Measurements from ENCODE around the gene CADM1.
A peak's percentile ranks its signal among the peaks of the same experiment; 100 is the strongest.
"Not testable (repeated sequence)": the region's sequence is repeated elsewhere in the genome, so short reads cannot be mapped to it uniquely, and the experiment has no call there.

Gene CADM1

DNA sequence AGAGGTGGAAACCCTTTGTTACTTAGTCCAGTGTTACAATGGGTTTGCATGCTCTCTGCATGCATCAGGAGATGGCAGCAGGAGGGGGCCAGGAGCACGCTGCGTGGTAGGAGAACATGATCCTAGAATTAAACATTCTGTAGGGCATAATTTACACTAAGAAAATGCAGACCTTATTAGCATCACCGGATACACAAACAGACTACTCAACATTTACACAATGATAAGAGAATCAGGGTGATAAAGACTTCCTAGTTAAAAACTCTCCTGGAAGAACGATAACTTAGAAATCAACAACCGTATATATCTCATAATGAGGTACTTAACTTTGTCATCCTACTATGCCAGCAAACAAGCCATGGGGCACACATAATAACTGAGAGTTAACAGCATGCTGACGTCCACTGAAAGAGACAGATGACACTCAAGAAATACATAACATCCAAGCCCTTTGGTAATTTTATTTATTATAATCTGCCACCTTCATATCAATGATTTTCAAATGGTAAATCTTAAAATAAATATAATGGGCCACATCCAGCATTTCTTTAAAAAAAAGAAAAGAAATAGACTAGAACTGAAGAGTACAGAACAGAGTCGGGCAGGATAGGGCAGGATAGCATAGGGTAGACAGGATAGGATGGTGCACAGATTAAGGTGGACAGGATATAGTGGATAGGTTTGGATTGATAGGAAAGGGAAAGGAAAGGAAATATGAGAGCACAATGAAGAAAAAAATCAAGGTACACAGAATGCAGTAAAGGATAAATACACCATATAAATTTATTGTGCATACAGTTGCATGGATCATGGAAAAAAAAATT, 27.5 kb downstream of the CADM1 start:
- no peak for DNase-seq (ENCODE audit: low read depth)

DNA sequence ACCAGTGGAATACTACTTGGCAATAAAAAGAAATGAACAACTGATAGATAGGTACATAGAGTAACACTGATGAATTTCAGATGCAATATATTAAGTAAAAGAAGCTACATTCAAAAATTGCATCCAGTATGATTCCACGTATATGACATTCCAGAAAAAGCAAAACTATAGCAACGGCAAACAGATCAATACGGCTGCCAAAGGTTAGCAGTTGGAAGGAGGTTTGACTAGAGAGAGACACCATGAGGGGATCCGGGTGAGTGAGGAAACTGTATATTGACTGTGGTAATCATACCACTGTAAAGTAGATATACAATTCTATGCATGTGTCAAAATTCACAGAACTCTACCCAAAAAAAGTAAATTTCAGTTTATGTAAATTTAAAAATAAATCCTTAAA, 28.7 kb downstream of the CADM1 start:
- DNase-seq (ENCODE audit: low read depth), result no peak

DNA sequence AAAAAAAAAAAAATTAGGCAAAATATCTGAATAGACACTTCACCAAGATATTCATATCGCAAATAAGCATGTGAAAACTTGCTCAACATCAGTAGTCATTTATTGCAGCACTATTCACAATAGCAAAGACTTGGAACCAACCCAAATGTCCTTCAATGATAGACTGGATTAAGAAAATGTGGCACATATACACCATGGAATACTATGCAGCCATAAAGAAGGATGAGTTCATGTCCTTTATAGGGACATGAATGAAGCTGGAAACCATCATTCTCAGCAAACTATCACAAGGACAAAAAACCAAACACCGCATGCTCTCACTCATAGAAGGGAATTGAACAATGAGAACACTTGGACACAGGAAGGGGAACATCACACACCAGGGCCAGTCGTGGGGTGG, 29.9 kb downstream of the CADM1 start:
- not testable (repeated sequence) for DNase-seq (ENCODE audit: low read depth)

DNA sequence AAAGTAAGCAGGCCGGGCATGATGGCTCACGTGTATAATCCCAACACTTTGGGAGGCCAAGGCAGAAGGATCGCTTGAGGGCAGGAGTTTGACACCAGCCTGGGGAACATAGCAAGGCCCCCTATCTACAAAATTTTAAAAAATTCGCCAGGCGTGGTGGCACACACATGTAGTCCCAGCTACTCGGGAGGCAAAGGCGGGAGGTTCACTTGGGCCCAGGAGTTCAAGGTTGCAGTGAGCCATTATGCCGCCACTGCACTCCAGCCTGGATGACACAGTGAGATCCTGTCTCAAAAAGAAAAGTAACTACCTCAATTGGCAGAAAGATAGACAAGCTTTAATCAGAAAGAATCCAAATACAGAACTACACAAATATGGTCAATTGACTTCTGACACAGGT, 31.0 kb downstream of the CADM1 start:
- DNase-seq (ENCODE audit: low read depth), result no peak

DNA sequence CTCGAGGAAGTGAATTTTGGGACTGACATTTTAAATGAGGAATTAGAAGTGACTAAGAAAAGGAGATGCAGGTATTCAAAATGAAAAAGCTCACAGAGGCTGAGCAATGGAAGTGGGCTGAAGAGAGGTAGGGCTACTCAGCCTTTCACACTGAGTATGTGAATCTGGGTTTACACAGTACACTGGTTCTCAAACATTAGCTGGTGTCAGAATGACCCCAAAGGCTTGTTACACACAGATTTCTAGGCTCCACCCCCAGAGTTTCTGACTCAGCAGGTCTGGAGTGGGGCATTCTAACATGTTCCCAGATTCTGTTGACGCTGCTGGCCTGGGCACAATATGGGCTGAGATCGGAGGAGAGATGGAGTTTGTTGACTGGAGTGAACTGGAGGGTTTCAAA, 32.8 kb downstream of the CADM1 start:
- no peak for DNase-seq (ENCODE audit: low read depth)

DNA sequence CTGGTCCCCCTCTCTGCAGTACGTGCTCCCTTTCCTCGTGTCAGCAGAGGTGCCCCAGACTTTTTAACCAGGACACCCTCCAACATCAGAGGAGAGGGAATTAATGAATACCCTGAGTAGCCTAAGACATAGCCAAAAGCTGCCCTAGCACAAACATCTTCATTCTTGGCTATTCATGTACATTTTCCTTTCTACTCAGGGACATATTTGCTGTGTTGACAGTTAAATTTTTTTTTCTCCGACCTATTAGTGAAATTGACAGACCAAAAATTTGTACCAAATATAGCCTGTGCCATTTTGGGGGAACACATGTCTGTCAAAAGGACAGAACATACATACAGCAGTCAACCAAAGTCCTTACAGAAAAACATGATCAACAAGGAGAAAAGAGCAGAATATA, 33.3 kb downstream of the CADM1 start:
- no peak for DNase-seq (ENCODE audit: low read depth)

DNA sequence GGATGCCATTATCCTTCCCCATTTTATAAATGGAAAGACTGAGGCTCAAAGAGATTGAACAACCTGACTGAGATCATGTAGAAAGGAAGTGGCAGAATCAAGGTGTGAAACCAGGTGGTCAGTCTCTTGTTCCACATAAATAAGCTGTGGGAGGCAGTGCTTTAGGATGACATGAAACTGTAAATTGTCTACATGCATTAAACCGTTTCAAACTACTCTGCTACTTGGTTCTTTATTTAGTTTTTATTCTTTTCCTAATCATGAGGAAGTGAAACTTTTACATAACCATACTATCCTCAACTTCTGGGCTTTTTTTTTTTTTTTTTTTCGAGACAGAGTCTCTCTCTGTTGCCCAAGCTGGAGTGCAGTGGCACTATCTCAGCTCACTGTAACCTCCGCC, 34.9 kb downstream of the CADM1 start:
- no peak for DNase-seq (ENCODE audit: low read depth)

DNA sequence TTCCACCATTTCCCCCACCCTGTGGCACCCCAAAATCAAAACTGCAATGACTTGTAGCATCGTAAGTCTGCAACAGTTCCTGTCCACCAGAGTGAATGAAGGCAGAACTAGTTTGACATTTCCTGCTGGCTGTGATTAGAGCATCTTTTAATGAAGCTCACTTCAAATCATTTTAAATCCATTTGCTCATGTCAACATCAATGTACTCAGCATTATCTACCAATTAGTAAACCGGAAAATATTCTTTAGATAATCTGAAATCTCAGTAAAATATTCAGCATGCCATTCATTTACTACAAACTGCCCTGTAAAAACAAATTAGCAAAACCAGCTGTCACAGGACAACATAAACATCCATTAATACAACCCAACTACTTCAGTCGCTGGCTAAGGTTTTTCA, 38.1 kb downstream of the CADM1 start:
- no peak for DNase-seq (ENCODE audit: low read depth)

DNA sequence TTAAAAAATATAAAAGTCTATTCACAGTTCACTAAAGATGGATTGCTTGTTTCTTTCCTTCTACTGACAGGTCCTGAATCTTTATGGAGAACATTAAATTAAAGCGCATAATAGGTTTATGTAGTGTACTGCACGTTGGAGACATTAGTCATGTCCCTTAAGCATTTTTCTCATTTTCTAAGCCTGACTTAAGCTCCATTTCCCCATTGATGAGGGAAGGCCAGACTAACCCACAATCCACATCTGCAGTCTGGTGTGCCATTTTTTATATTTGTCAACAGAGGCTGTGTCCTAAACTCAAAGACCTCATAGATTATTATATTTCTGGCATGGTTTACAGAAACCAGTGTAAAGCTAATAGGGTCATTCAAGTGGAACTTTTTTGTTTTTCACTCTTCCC, 39.9 kb downstream of the CADM1 start:
- DNase-seq (ENCODE audit: low read depth), result peak; percentile 45

DNA sequence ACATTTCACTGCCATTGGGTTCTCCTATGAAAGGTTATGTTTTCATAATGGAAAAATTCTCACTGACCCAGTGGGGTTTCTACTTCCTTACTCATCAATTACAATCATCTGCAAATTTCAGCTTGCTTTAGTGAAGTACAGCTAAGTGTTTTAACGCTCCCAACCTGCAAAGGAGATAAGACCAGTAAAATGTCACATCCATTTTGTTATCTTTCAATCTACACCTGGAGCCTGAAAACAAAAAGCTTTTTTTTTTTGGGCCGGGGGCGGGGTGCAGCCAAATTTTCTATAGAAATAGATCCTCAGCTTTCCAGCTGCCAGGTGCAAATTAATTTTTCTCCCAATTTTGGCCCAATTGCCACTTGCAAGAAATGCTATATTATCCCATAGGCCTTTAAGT, 40.6 kb downstream of the CADM1 start:
- DNase-seq (ENCODE audit: low read depth), result no peak

DNA sequence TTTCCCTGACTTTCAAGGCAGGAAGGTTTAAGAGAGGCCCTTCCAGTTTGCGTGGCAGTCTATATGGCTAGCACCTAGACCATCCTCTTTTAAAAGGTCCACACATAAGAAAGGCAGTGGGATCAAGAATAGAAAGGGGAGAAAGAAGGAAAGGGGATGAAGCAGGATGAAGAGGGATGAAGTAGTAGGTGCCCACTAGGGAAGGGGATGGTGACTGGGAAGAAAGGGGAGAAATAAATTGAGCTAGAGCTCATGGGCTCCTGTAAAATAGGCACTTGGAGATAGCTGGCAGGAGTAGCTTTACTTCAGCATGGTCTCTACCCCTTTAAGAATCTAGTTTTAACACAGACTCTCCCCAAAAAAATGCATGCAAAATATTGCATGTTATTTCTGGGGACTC, 41.5 kb downstream of the CADM1 start:
- no peak for DNase-seq (ENCODE audit: low read depth)

DNA sequence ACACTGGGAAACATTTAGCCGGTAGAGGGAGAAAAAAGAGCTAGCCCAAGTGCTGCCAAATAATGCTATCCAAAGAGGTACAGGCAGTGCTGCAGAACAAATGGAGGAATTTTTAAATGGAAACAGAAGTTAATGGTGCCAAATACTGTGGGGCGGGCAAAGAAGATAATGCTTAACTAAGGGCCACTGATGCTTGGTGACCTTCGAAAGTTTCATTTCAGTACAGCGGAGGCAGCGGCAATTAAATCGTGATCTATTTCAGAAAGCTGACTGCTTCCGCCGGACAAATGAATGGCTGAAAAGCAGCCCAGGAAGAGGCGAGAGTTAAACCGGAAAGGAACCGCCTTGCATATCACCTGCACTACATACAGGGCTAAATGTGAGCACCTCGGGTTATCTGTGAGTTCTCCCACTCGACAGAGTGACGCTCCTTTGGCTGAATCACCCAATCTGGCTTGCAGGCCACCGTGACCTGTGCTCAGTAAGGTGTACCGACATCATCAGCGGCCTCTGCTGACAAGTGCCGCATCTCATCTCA, 42.1 kb downstream of the CADM1 start:
- DNase-seq (ENCODE audit: low read depth), result no peak

DNA sequence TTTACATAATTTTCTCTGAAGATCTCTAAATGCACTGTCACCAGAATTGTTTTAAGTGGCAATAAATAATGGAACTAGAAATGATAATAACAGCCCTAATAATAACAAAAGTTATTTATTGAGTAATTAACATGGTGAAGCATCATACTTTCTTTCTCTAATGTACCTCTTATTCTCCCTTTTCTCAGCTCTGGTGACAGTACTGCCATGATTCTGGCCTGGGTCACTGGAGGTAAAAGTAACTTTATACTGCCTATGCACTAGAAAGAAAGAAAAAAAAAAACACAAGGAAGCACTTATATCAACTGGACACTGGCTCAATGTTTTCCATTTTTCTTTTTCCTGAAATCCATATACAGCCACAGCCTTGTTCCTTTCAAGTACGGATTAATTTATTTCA, 43.7 kb downstream of the CADM1 start:
- DNase-seq (ENCODE audit: low read depth), result no peak

DNA sequence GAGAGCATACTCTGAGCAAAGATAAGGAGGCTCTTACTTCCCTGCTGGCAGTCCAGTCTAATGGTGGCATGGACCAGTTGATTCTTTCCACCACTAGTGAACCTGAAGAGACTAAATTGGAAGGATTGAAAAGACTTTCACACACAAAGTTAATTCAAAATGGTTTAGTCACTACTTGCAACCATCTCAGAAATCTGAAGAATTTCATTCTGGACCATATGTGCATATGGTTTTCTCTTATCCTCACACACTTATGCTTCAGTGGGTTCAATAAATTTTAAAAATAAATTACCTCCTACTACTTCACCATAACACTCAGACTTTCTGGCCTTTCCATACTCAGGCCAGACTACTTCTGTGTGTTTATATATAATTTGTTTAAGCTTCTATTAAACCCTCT, 44.7 kb downstream of the CADM1 start:
- peak; percentile 38 for DNase-seq (ENCODE audit: low read depth)

DNA sequence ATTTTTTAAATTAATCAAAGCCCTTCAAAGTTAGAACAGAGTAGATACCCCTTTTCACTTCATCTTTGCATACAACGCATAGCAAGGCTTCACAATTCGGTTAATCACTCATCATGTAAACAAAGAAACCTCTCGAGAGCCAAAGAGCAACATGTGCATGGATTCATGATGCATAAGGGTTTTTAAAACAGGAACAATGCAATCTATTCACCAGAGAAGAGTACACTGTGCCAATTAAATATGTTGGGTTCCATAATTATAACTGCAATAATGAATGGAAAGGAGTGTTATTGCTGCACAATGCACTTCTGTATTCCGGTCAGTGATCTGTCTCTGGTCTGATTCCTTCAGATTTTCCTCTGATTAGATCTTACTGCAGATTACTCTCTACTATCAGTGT, 45.3 kb downstream of the CADM1 start:
- DNase-seq (ENCODE audit: low read depth), result no peak

DNA sequence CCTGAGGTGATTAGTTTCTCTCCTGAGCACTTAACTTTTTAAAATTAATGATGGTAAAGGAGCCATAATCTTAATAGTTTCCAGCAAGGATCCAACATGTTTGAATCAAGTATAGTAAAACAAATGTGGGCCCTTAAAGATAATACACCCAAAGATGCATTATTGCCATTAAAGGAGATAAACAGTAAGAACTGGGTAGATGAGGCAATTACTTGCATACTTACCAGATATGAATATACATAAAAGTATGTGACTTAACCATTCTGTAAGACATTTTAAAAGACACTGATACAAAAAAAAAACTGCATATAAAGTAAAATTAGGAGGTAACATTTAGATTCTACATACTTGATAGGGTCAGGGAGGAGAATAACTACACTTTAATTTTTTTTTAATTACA, 48.2 kb downstream of the CADM1 start:
- no peak for DNase-seq (ENCODE audit: low read depth)

DNA sequence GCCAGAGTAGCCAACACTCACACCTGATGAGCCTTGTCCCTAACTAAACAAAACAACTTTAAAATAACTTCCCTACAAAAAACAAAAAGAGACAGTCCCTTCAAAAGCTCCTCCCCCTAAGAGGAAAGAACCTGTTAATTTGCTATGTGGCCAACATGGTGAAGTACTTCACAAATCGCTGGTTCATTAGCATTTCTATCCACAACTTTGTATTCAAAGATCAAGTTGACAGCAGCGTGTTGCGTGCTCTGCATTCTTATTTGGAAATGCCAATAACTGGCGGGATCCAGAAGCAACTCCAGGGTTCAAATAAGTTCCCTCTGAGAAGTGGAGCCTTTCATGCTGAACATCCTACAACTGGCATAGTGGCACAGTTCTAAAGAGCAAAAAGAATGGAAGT, 48.6 kb downstream of the CADM1 start:
- no peak for DNase-seq (ENCODE audit: low read depth)

DNA sequence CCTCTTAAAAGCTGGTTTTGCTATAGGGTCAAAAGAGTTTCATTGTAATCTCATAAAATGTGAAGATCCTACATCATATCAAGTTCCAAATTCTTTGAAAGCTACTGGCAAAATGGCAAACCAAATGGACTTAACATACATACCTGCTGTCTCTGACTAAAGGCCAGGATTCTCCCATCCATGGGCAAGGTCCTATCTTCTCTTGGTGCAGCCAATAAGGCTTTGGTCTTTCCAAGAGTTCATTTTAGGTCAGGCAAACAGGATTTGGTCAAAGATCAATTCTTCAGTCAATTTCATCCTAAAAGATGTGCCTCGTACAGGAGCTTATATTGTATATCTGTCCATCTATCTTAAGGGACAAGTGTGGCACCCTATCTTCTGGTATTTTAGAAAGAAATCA, 49.7 kb downstream of the CADM1 start:
- no peak for DNase-seq (ENCODE audit: low read depth)

DNA sequence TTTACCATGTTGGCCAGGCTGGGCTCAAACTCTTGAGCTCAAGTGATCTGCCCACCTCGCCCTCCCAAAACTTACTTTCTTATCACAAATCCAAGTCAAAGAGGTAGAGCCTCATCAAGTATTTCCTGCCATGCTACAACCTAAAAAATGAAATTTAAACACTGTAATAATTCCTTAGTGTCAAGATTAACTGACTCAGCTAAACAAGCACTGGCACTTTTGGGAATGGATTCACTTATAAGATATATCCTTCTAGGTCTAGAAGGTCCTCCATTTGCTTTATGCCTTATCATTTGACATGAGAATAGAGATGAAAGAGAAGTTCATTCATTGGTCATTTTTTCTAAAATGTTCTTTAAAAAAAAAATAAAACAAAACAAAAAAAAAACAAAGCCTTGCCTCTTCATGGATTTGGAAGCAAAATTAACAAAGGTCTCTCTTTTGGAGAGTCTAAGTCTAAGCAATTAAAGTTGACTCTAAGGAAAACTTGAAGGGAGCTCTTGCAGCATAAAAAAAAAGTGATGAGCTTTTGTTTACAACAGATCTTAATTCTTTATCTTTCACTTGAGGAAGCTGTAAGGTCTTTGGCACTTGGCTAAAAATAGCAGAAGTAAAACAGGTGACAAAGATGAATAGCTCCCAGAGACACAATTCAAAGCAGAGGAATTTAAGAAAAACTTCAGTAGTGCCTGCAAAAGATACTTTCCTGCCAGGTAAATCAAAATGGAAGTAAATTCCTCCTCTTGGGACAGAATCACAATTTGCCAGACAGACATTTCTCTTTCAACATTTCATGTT, 50.3 kb downstream of the CADM1 start:
- DNase-seq (ENCODE audit: low read depth), result no peak

DNA sequence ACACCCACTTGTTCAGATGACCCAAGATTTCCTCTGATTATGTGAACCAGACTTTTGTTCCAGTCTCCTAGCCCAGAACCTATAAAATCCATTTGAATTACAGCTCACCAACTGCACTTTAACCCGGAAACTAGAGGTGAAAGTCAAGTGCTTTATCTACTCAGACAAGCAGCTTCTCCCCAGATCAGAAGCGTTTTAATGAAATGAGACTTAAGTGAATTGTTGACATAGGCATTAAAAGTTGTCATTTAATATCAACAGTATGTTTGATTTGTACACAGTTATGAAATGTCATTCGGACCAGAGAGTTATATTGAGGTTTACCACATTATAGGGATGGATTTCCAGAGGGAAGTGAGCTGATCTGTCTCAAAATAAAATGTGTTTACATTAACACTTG, 52.0 kb downstream of the CADM1 start:
- DNase-seq (ENCODE audit: low read depth), result no peak

DNA sequence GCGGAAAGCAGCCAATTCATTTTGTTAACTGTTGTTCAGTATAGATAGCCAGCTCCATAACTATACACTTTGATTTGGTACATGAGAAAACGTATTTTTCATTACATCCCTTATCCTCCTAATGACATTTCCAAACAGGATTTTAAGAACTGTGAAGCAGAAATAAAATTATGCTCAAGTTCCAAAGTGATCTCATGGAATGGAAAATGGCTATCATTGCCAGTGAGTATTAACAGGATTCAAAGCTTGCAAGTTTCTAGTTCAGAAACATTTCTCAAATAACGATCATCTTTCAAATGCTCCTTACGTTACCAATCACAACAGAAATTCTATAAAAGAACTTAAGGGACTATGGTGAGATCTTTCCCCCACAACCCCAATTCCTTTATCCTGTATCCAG, 53.7 kb downstream of the CADM1 start:
- DNase-seq (ENCODE audit: low read depth), result no peak

DNA sequence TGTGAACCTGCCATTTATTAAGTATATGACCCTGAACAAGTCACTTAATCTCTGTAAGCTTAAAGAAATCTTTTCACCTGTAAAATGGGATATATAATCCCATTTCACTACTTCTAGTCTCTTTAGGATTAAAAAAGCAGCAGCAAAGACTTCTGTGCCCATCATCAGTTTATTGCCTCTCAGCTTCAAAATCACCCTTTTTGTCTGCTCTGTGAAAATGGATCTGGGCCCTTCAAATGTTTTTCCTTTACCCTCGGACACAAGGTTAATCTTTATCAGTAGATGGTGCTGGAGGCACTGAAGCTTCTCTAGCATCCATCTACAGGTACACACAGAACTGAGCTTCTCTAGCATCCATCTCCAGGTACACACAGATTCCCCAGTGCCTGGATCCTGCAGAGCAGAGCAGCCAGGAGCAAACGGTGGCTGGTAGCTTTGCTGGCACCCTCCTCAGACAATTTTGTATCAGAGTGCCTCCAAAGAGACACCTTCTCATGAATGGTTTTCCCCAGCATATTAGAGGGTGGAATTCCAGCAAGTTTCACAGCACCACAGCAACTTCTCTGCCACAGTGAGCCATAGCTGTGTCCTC, 56.8 kb downstream of the CADM1 start:
- no peak for DNase-seq (ENCODE audit: low read depth)

DNA sequence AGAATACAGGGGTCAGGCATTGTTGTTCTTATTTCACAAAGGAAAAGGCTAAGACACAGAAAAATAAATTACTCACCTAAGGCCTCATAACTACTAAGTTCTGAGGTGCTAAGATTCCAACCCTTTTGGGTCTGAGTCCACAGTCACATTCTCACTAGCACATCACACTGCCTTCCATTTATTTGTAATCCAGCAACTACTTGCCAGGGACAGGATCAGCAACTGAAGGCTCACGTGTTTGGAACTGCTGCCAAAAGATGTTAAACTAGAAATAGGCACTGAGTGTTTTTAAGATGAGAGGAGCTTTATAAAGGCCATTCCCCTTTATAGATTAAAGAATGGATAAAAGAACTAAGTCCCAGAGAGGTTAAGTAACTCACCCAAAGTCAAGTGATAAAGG, 58.0 kb downstream of the CADM1 start:
- no peak for DNase-seq (ENCODE audit: low read depth)
